WTC11 (cell line): ENCODE results near the gene AKT2.

ENCODE experiments used
- AFF4 ChIP-seq: sonication (generic); formaldehyde crosslinking; IDR thresholded peaks from 2 replicates; pipeline ENCODE4 v1.8.1; 2023; ENCODE audit warnings: mild to moderate bottlenecking, missing genetic modification reagents, borderline replicate concordance
- ATF2 ChIP-seq: sonication (generic); formaldehyde crosslinking; IDR thresholded peaks from 2 replicates; pipeline ENCODE4 v1.8.1; 2022; ENCODE audit warnings: low read depth, missing genetic modification reagents, borderline replicate concordance
- CREB1 ChIP-seq: sonication (generic); formaldehyde crosslinking; IDR thresholded peaks from 2 replicates; pipeline ENCODE4 v1.8.0; 2023; ENCODE audit warnings: mild to moderate bottlenecking, missing genetic modification reagents
- CTCF ChIP-seq: fragments of 200-600 bp; IDR thresholded peaks from 2 replicates; pipeline ENCODE4 v1.8.0; 2022; ENCODE audit warnings: antibody characterized with exemption
- ETV6 ChIP-seq: sonication (generic); formaldehyde crosslinking; IDR thresholded peaks from 2 replicates; pipeline ENCODE4 v1.8.1; 2022; ENCODE audit warnings: mild to moderate bottlenecking, missing genetic modification reagents
- FOXJ3 ChIP-seq: sonication (generic); formaldehyde crosslinking; IDR thresholded peaks from 2 replicates; pipeline ENCODE4 v1.9.0; 2021; ENCODE audit warnings: missing genetic modification reagents, mild to moderate bottlenecking, borderline replicate concordance
- IRF2 ChIP-seq: sonication (generic); formaldehyde crosslinking; IDR thresholded peaks from 2 replicates; pipeline ENCODE4 v1.8.0; 2022; ENCODE audit warnings: low read depth, missing genetic modification reagents, borderline replicate concordance
- TEAD4 ChIP-seq: sonication (generic); formaldehyde crosslinking; IDR thresholded peaks from 2 replicates; pipeline ENCODE4 v1.8.0; 2022; ENCODE audit warnings: mild to moderate bottlenecking, missing genetic modification reagents
- ZNF138 ChIP-seq: sonication (generic); formaldehyde crosslinking; conservative IDR thresholded peaks from 2 replicates; pipeline ENCODE4 v1.8.1; 2022; ENCODE audit warnings: mild to moderate bottlenecking, moderate library complexity, missing genetic modification reagents
- ZNF317 ChIP-seq: sonication (generic); formaldehyde crosslinking; IDR thresholded peaks from 2 replicates; pipeline ENCODE4 v1.8.1; 2023; ENCODE audit warnings: low read depth, mild to moderate bottlenecking, moderate library complexity, missing genetic modification reagents, borderline replicate concordance

GRCh38 chr19:40229484-40229883, 55.7 kb downstream of the AKT2 start:
- TF ChIP-seq CREB1 (CRISPR knock-in tag) (no peak), IRF2 (CRISPR knock-in tag) (no peak), ZNF138 (CRISPR knock-in tag) (no peak), ETV6 (CRISPR knock-in tag) (no peak), FOXJ3 (CRISPR knock-in tag) (no peak), TEAD4 (CRISPR knock-in tag) (no peak), CTCF (no peak), ZNF317 (CRISPR knock-in tag) (no peak), ATF2 (CRISPR knock-in tag) (no peak), AFF4 (CRISPR knock-in tag) (no peak)
